T-helper 9 cell (primary cell): Measurements from ENCODE around the gene BTD.
"Not testable (repeated sequence)": the region's sequence is repeated elsewhere in the genome, so short reads cannot be mapped to it uniquely, and the experiment has no call there.

Experiments used
- DNase-seq: peaks from one replicate; pipeline ENCODE4 v3.0.0-alpha.2; 2020
- total RNA-seq, 2 donors: gene quantifications; one replicate each; lab custom pipeline; 2026; lab: John Stamatoyannopoulos, UW

The BTD gene
- 21.7 to 23.9 reads per million in 2 donors for total RNA-seq

- peak; percentile 99 for DNase-seq
Measured at GRCh38 chr3:15601399-15602145, at the start of gene BTD, which contains the start of gene HACL1. BTD (plus strand) TSS chr3:15601745; CDS start chr3:15635440, 33,695 bp downstream. HACL1 (minus strand) TSS chr3:15601569; CDS start chr3:15601463, 106 bp downstream.

GRCh38 chr3:15551902-15552301, 49.6 kb upstream of the BTD start:
- no peak for DNase-seq

- no peak for DNase-seq
Measured at GRCh38 chr3:15553749-15554148, 47.8 kb upstream of the BTD start.

GRCh38 chr3:15556512-15556911, 45.0 kb upstream of the BTD start:
- DNase-seq: no peak

- peak; percentile 44 for DNase-seq
Measured at GRCh38 chr3:15557511-15557946, 44.0 kb upstream of the BTD start.

GRCh38 chr3:15558581-15558980, 43.0 kb upstream of the BTD start:
- no peak for DNase-seq

GRCh38 chr3:15562560-15562959, 39.0 kb upstream of the BTD start:
- DNase-seq: no peak

GRCh38 chr3:15563190-15563589, 38.4 kb upstream of the BTD start:
- DNase-seq: no peak

GRCh38 chr3:15572138-15572537, 29.4 kb upstream of the BTD start:
- DNase-seq: no peak

GRCh38 chr3:15575446-15575845, 26.1 kb upstream of the BTD start:
- DNase-seq: no peak

- no peak for DNase-seq
Measured at GRCh38 chr3:15576475-15576874, 25.1 kb upstream of the BTD start.

- no peak for DNase-seq
Measured at GRCh38 chr3:15578289-15578867, 23.2 kb upstream of the BTD start.

- no peak for DNase-seq
Measured at GRCh38 chr3:15579051-15579450, 22.5 kb upstream of the BTD start.

GRCh38 chr3:15581471-15582394, 19.8 kb upstream of the BTD start:
- no peak for DNase-seq

GRCh38 chr3:15585111-15585845, 16.3 kb upstream of the BTD start:
- DNase-seq: no peak

GRCh38 chr3:15591242-15591641, 10.3 kb upstream of the BTD start:
- DNase-seq: no peak

GRCh38 chr3:15591928-15592327, 9.6 kb upstream of the BTD start:
- DNase-seq: no peak

- no peak for DNase-seq
Measured at GRCh38 chr3:15592968-15593367, 8.6 kb upstream of the BTD start.

- no peak for DNase-seq
Measured at GRCh38 chr3:15595955-15596354, 5.6 kb upstream of the BTD start.

- no peak for DNase-seq
Measured at GRCh38 chr3:15601046-15601398, 523 bp upstream of the BTD start.

GRCh38 chr3:15602146-15602536, 596 bp downstream of the BTD start:
- DNase-seq: no peak

GRCh38 chr3:15602816-15603215, 1.3 kb downstream of the BTD start:
- DNase-seq: not testable (repeated sequence)

- DNase-seq: not testable (repeated sequence)
Measured at GRCh38 chr3:15604584-15604983, 3.0 kb downstream of the BTD start.
